Cardiac atrium fibroblast (primary cell): ENCODE results near the gene GPI. TPM values are rescaled to one million over a fixed set of nuclear protein-coding genes. Genes with fewer than 3 reads are reported as not detected.

ENCODE experiments used
- total RNA-seq: library from RNA; depleted of rRNA; stranded (reverse); fragments of >200 nt; gene quantifications from 2 replicates; pipeline ENCODE4 v1.2.3, GENCODE V29; 2015

GPI gene
- 464 and 506 TPM in 2 replicates for total RNA-seq

DNA sequence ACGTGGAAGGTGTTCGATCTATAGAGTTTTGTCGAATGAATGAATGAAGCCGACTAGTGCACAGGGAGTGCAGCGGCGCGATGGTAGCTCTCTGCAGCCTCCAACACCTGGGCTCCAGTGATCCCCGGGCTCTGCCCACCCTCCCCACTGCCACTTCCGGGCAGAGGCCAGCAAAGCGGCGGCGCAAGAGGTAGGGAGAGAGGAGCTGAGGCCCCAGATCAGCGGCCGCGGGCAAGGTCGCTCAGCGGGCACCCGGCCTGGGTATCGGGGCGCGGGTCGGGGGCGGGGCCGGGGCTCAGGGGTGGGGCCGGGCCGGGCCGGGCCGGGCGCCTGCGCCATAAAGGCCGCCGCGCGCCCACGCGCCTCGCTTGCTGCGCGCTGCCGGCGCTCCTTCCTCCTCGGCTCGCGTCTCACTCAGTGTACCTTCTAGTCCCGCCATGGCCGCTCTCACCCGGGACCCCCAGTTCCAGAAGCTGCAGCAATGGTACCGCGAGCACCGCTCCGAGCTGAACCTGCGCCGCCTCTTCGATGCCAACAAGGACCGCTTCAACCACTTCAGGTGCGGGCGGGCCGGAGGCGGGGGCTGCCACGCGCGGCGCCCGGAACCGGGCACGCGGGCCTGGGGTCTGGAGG lies at the start of gene GPI:
TSS of gene GPI (plus strand) at position 367 of the 633 bp plus-strand sequence. CDS start at position 438, 71 bp downstream.

GRCh38 chr19:34404109-34404909 lies 39.3 kb downstream of the GPI start, which contains the start of gene PDCD2L:
Gene PDCD2L (plus strand): TSS chr19:34404399. CDS start chr19:34404431, 32 bp downstream.

Other genes with a start within 250 kb of the GPI start
- 56.5 and 63.3 TPM in 2 replicates for gene LSM14A, start 192.7 kb upstream of the GPI start, total RNA-seq
- 10.5 and 12.2 TPM in 2 replicates for gene GARRE1, start 110.6 kb upstream of the GPI start, total RNA-seq
- 3.2 and 8.7 TPM in 2 replicates for gene PDCD2L, start 39.2 kb downstream of the GPI start, total RNA-seq
- gene UBA2, start 63.2 kb downstream of the GPI start, total RNA-seq = 69.8 and 83.6 TPM in 2 replicates
- gene WTIP, start 116.6 kb downstream of the GPI start, total RNA-seq = 21.8 and 31.4 TPM in 2 replicates